ENCODE measurements around the gene PARD3.

- TF ChIP-seq CTCF (IDR thresholded peaks at IDR 0.05; ENCODE audit: insufficient read depth, low read length, poor library complexity, severe bottlenecking): no peak
- no peak for TF ChIP-seq EZH2phosphoT487 (conservative IDR thresholded peaks at IDR 0.05; ENCODE audit: low read length)
Observed at GRCh38 chr10:34861293-34862021, 46.4 kb upstream of the PARD3 start.
